HL-60 (cell line): ENCODE data around the gene TMOD1.
"Not testable (repeated sequence)": the region's sequence is repeated elsewhere in the genome, so short reads cannot be mapped to it uniquely, and the experiment has no call there.

Experiments used
- REST ChIP-seq: IDR thresholded peaks from 2 replicates; pipeline ENCODE4 v1.6.1; 2012; ENCODE audit warnings: low read depth; ENCODE audit not compliant: insufficient replicate concordance
- TF ChIP-seq, protein P1 (sequence below): IDR thresholded peaks from one replicate; pipeline ENCODE4 v1.5.1; 2011; ENCODE audit warnings: low read length, control low read depth, inconsistent platforms; ENCODE audit not compliant: insufficient read depth

DNA sequence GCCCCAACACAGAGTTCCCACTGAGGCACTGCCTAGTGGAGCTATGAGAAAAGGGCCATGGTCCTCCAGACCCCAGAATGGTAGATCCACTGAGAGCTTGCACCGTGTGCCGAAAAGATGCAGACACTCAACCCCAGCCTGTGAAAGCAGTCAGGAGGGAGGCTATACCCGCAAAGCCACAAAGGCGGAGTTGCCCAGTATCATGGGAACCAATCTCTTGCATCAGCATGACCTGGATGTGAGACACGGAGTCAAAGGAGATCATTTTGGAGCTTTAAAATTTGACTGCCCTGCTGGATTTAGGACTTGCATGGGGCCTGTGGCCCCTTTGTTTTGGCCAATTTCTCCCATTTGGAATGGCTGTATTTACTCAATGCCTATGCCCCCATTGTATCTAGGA lies 121.0 kb downstream of the TMOD1 start:
- TF ChIP-seq, protein P1, sequence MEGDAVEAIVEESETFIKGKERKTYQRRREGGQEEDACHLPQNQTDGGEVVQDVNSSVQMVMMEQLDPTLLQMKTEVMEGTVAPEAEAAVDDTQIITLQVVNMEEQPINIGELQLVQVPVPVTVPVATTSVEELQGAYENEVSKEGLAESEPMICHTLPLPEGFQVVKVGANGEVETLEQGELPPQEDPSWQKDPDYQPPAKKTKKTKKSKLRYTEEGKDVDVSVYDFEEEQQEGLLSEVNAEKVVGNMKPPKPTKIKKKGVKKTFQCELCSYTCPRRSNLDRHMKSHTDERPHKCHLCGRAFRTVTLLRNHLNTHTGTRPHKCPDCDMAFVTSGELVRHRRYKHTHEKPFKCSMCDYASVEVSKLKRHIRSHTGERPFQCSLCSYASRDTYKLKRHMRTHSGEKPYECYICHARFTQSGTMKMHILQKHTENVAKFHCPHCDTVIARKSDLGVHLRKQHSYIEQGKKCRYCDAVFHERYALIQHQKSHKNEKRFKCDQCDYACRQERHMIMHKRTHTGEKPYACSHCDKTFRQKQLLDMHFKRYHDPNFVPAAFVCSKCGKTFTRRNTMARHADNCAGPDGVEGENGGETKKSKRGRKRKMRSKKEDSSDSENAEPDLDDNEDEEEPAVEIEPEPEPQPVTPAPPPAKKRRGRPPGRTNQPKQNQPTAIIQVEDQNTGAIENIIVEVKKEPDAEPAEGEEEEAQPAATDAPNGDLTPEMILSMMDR: not testable (repeated sequence)
- TF ChIP-seq REST: not testable (repeated sequence)
